ENCODE results near the gene INPP4A.

INPP4A gene

GRCh38 chr2:98507891-98508708 is 63.4 kb downstream of the INPP4A start:
- no peak for DNase-seq (ENCODE audit: low read depth, low spot score)
- H3K27ac ChIP-seq: no peak overlapping the region

- no peak overlapping the region for H3K27ac ChIP-seq
- DNase-seq (ENCODE audit: low read depth, low spot score): no peak
Measured at GRCh38 chr2:98508709-98509066, 64.0 kb downstream of the INPP4A start.

- H3K27ac ChIP-seq: no peak overlapping the region
- no peak for DNase-seq (ENCODE audit: low read depth, low spot score)
Measured at GRCh38 chr2:98509542-98510321, 65.1 kb downstream of the INPP4A start.

- DNase-seq (ENCODE audit: low read depth, low spot score): no peak
- H3K27ac ChIP-seq: no peak overlapping the region
Measured at GRCh38 chr2:98510322-98510662, 65.6 kb downstream of the INPP4A start.

GRCh38 chr2:98511981-98512380 is 67.3 kb downstream of the INPP4A start:
- DNase-seq (ENCODE audit: low read depth, low spot score): no peak
- H3K27ac ChIP-seq: no peak overlapping the region

GRCh38 chr2:98512699-98513098 is 68.0 kb downstream of the INPP4A start:
- DNase-seq (ENCODE audit: low read depth, low spot score): no peak
- no peak overlapping the region for H3K27ac ChIP-seq

- no peak overlapping the region for H3K27ac ChIP-seq
- no peak for DNase-seq (ENCODE audit: low read depth, low spot score)
Measured at GRCh38 chr2:98514096-98514639, 69.5 kb downstream of the INPP4A start.

GRCh38 chr2:98514879-98515249 is 70.2 kb downstream of the INPP4A start:
- no peak for DNase-seq (ENCODE audit: low read depth, low spot score)
- H3K27ac ChIP-seq: no peak overlapping the region

- DNase-seq (ENCODE audit: low read depth, low spot score): no peak
- no peak overlapping the region for H3K27ac ChIP-seq
Measured at GRCh38 chr2:98515250-98515991, 70.8 kb downstream of the INPP4A start.

- no peak overlapping the region for H3K27ac ChIP-seq
- DNase-seq (ENCODE audit: low read depth, low spot score): no peak
Measured at GRCh38 chr2:98516571-98516970, 71.9 kb downstream of the INPP4A start.

- DNase-seq (ENCODE audit: low read depth, low spot score): no peak
- no peak overlapping the region for H3K27ac ChIP-seq
Measured at GRCh38 chr2:98517636-98518035, 73.0 kb downstream of the INPP4A start.

- DNase-seq (ENCODE audit: low read depth, low spot score): no peak
- H3K27ac ChIP-seq: no peak overlapping the region
Measured at GRCh38 chr2:98518101-98518500, 73.4 kb downstream of the INPP4A start.

GRCh38 chr2:98519156-98519555 is 74.5 kb downstream of the INPP4A start:
- no peak overlapping the region for H3K27ac ChIP-seq
- no peak for DNase-seq (ENCODE audit: low read depth, low spot score)

- DNase-seq (ENCODE audit: low read depth, low spot score): no peak
- no peak overlapping the region for H3K27ac ChIP-seq
Measured at GRCh38 chr2:98519851-98520250, 75.2 kb downstream of the INPP4A start.

GRCh38 chr2:98520806-98521205 is 76.1 kb downstream of the INPP4A start:
- no peak overlapping the region for H3K27ac ChIP-seq
- no peak for DNase-seq (ENCODE audit: low read depth, low spot score)

GRCh38 chr2:98521266-98521665 is 76.6 kb downstream of the INPP4A start:
- H3K27ac ChIP-seq: no peak overlapping the region
- no peak for DNase-seq (ENCODE audit: low read depth, low spot score)

- H3K27ac ChIP-seq: no peak overlapping the region
- no peak for DNase-seq (ENCODE audit: low read depth, low spot score)
Measured at GRCh38 chr2:98522854-98523253, 78.2 kb downstream of the INPP4A start.

- DNase-seq (ENCODE audit: low read depth, low spot score): peak; percentile 6
- no peak overlapping the region for H3K27ac ChIP-seq
Measured at GRCh38 chr2:98524168-98524567, 79.5 kb downstream of the INPP4A start.

- no peak for DNase-seq (ENCODE audit: low read depth, low spot score)
- no peak overlapping the region for H3K27ac ChIP-seq
Measured at GRCh38 chr2:98528349-98528748, 83.7 kb downstream of the INPP4A start.

- H3K27ac ChIP-seq: no peak overlapping the region
- no peak for DNase-seq (ENCODE audit: low read depth, low spot score)
Measured at GRCh38 chr2:98530114-98530513, 85.5 kb downstream of the INPP4A start.

- no peak overlapping the region for H3K27ac ChIP-seq
- DNase-seq (ENCODE audit: low read depth, low spot score): no peak
Measured at GRCh38 chr2:98532756-98533155, 88.1 kb downstream of the INPP4A start.
